Neural cell (in vitro differentiated cells): Measurements from ENCODE around the gene PNMA6F.
"Not testable (repeated sequence)": the region's sequence is repeated elsewhere in the genome, so short reads cannot be mapped to it uniquely, and the experiment has no call there.

ENCODE experiments used
- CTCF ChIP-seq: fragments of 450-650 bp; IDR thresholded peaks from 2 replicates; pipeline ENCODE4 v1.5.1; 2014; ENCODE audit warnings: antibody characterized with exemption, mild to moderate bottlenecking, moderate library complexity; ENCODE audit not compliant: poor library complexity, severe bottlenecking
- TAF1 ChIP-seq: IDR thresholded peaks from 2 replicates; pipeline ENCODE4 v1.6.1; 2012; ENCODE audit warnings: low read depth

DNA sequence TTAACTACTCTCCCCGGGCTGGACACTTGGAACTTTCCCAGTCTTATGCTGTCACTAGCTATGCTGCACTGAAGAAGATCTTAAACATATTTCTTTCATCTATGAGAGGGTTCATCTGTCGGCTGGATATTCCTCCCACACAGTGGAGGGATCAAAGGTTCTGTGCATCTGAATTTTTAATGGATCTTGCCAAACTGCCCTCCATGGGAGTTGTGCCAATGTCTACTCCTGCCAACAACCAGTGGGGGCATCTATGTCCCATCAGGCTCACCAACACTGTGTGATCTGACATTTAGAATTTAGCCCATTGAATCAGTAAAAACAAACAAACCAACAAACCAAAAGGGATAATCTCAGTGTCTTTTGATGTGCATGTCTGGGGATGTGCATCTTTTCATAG lies 32.8 kb downstream of the PNMA6F start:
- not testable (repeated sequence) for TF ChIP-seq TAF1, CTCF
